Right lobe of liver (tissue), 6 donors: Measurements from ENCODE around the gene TSHZ3. TPM values are rescaled to one million over a fixed set of nuclear protein-coding genes. Genes with fewer than 3 reads are reported as not detected.
A peak's percentile ranks its signal among the peaks of the same experiment; 100 is the strongest.

ENCODE experiments used
- ATAC-seq, 4 donors: fragments of 200-7000 bp; cut with Tn5 transposase; one replicate each; pipeline ENCODE4 v1.9.1; 2020; ENCODE audit warnings: mild to moderate bottlenecking in 4 of 4, moderate library complexity in 4 of 4
- DNase-seq, 3 donors: peaks; one replicate each; pipeline ENCODE4 v3.0.0-alpha.2; 2020
- H3K27ac ChIP-seq, 3 donors: fragments of 200-600 bp; one replicate each; pipeline ENCODE4 v1.8.0; 2022
- H3K27me3 ChIP-seq, 2 donors: fragments of 200-600 bp; one replicate each; pipeline ENCODE4 v1.8.0; 2022
- H3K36me3 ChIP-seq, 4 donors: fragments of 200-600 bp; sonication (generic) in 1 of 4; one replicate each; pipeline versions ENCODE4 v1.5.1 to v1.8.0; 2017 to 2022; ENCODE audit warnings: control low read depth in 1 of 4
- H3K4me1 ChIP-seq, 4 donors: fragments of 200-600 bp; sonication (generic) in 1 of 4; one replicate each; pipeline versions ENCODE4 v1.5.1 to v1.8.0; 2017 to 2022; ENCODE audit warnings: control low read depth in 1 of 4
- H3K4me3 ChIP-seq, 3 donors: fragments of 200-600 bp; one replicate each; pipeline ENCODE4 v1.8.0; 2022
- H3K9me3 ChIP-seq, 4 donors: fragments of 200-600 bp; sonication (generic) in 1 of 4; one replicate each; pipeline versions ENCODE4 v1.5.1 to v1.8.0; 2017 to 2022; ENCODE audit warnings: control low read depth in 1 of 4
- CTCF ChIP-seq, 4 donors: fragments of 200-600 bp in 3 of 4; fragments of 450-650 bp in 1 of 4; IDR thresholded peaks; one replicate each; pipeline versions ENCODE4 v1.5.1 to v1.8.0; 2016 to 2022; ENCODE audit warnings: antibody characterized with exemption in 4 of 4, mild to moderate bottlenecking in 2 of 4
- POLR2A ChIP-seq: fragments of 450-650 bp; IDR thresholded peaks from one replicate; pipeline ENCODE4 v1.6.1; 2017; ENCODE audit warnings: antibody characterized with exemption, mild to moderate bottlenecking
- whole genome bisulfite sequencing: methylation state at CpG from one replicate; pipeline ENCODE4 v1.1.6; 2018; ENCODE audit warnings: low coverage, low lambda C conversion rate; ENCODE audit not compliant: insufficient coverage; ENCODE audit errors: missing lambda C conversion rate; 5-methylcytosine and 5-hydroxymethylcytosine counted together
- intact Hi-C, 2 donors: fragments of 100-400 bp; cut with DNase I; formaldehyde crosslinking; loops; one replicate each; pipeline versions ENCODE4 v1.11.2 to v1.14.1; 2022
- total RNA-seq, 6 experiments: library from RNA; depleted of rRNA in 2 of 6; stranded (reverse); fragments of >200 nt in 2 of 6; fragmentation: NEBNext Ultra II Directional in 3 of 6; extraction: Animal tissue kit (Norgen Biotek cat#: 25700) in 3 of 6; gene quantifications; one replicate each; pipeline versions ENCODE4 v1.1.0 to v1.2.4, GENCODE V29; 2016 to 2023
- donor health status: DM: no; HTN: yes; CAD: no.
- donor health status: DM: no; HTN: no; CAD: no.
- donor health status: DM: no; HTN: no; CAD: no.
- donor health status: DM: no; HTN: yes; CAD: no.
- donor health status: DM: no; HTN: yes; CAD: no.

TSHZ3 gene
- total RNA-seq, 6 experiments from 2014 or later: 1.2 to 1.6 (median 1.3) TPM

GRCh38 chr19:31263328-31263727 lies 85.9 kb downstream of the TSHZ3 start:
- ATAC-seq (no peak), DNase-seq (peak in 2 of 3 donors; percentile 23 to 37)
- Histone ChIP-seq H3K4me1 (no peaks in the 10 kb centered on the region), H3K36me3 (no peaks in the 10 kb centered on the region), H3K27ac (no peak overlapping the region), H3K9me3 (no peaks in the 10 kb centered on the region), H3K27me3 (no peaks in the 10 kb centered on the region), H3K4me3 (no peak overlapping the region)
- WGBS: 39% methylated on average over 3 of the region's 9 CpGs
- TF ChIP-seq CTCF (IDR thresholded peaks at IDR 0.05) (no peak), POLR2A (no peak)
- intact Hi-C loops: no loop called here

DNA sequence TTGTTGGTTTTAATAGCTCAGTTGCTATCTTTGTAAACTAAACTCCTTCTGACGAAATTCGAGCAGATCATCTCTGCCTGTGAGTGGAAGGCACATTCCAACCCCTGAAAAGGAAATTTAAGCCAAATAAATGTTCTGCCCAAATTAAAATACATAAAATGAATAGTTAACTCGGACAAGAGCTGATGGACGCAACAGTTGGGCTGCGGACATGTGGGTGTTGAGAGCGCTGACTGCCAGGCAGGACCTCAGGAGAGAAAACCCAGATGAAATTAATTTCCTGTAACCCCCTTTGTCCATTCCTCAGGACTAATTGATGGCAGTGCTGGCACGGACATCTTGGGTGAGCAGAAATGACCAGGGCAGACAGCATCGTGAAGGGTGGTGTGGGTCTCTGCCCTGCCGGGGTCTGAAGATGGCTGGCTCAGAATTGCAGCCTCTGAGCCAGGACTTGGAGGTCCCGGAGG lies 86.5 kb downstream of the TSHZ3 start:
- Histone ChIP-seq H3K4me1 (no peaks in the 10 kb centered on the region), H3K36me3 (no peaks in the 10 kb centered on the region), H3K27ac (no peak overlapping the region), H3K27me3 (no peaks in the 10 kb centered on the region), H3K9me3 (no peaks in the 10 kb centered on the region), H3K4me3 (no peak overlapping the region)
- TF ChIP-seq CTCF (IDR thresholded peaks at IDR 0.05) (no peak), POLR2A (no peak)
- intact Hi-C loops: no loop called here
- WGBS: 41% methylated on average over 6 of the region's 10 CpGs
- peak in 2 of 3 donors; percentile 6 to 19 for DNase-seq
- ATAC-seq: no peak

DNA sequence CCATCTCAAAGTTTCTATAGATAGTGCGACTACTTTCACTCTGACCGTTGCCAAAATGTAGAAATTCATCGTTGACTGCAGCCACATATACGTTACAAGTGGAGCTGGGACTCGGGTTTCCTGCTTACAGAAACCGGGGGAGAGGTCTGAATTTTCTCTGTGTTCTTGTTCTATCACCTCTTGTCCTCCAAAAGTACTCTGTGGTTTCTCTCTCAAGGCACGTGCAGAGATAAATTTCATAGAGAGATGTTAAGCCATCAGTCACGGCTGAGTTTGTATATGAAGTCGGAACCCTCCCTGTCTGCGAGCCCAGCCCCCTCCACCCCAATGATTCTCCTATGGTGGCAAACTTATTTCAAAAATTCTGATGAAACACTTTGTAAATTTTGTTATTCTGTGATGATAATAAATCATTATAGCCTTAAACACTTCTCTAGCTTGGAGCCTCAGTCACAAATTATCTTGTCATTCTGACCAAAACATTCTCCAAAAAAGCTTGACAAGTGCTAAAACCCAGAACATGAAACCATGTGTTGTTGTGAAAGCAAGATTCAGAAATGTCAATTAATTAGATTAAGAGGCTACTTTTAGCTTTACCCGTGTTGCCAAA lies 87.5 kb downstream of the TSHZ3 start:
- DNase-seq (no peak), ATAC-seq (no peak)
- TF ChIP-seq CTCF (IDR thresholded peaks at IDR 0.05): no peak
- TF ChIP-seq POLR2A: no peak
- intact Hi-C loops: no loop called here
- Histone ChIP-seq H3K4me3 (no peak overlapping the region), H3K27ac (no peak overlapping the region), H3K4me1 (no peaks in the 10 kb centered on the region), H3K27me3 (no peaks in the 10 kb centered on the region), H3K36me3 (no peaks in the 10 kb centered on the region), H3K9me3 (no peaks in the 10 kb centered on the region)
- WGBS: 31% methylated on average over 11 of the region's 11 CpGs

DNA sequence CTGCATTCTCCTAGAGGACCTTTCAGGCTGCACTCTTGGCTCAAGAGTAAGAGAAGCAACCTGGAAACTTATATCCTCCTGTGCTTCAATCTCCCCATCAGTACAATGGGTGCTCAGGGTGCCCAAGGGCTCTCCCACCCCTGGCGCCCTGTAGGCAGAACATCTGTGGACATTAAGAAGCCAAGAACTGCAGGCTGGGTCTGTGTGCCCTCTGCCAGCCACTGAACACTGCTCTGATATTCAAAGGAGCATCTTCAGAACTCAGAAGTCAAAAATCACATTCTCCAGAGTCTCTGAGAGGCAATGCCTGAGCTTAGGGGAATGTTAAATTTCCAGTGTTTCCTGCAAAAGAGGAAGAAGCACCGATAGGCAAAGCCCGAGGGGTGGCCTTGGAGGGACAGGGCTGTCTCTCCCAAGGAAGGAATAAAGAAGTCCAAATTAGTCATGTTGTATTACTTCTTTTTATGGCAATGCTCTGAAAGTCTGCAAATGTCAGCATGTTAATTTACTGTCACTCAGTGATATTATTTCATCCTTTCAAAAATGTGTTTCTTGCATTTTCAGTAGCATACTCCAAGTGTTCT lies 88.1 kb downstream of the TSHZ3 start:
- DNase-seq: no peak
- no peak overlapping the region for H3K4me3 ChIP-seq
- intact Hi-C loops: no loop called here
- WGBS: 10% methylated on average over 2 of the region's 3 CpGs
- no peak overlapping the region for H3K27ac ChIP-seq
- TF ChIP-seq POLR2A (no peak), CTCF (IDR thresholded peaks at IDR 0.05) (no peak)
- H3K4me1 ChIP-seq: no peaks in the 10 kb centered on the region
- H3K36me3 ChIP-seq: no peaks in the 10 kb centered on the region
- no peak for ATAC-seq
- H3K9me3 ChIP-seq: no peaks in the 10 kb centered on the region
- no peaks in the 10 kb centered on the region for H3K27me3 ChIP-seq
